Measurements from ENCODE around the gene PTPN11. TPM values are rescaled to one million over a fixed set of nuclear protein-coding genes. Genes with fewer than 3 reads are reported as not detected.

Gene PTPN11
- 99.1 and 126 TPM in 2 replicates for total RNA-seq
- 122 and 129 TPM in 2 replicates for polyA plus RNA-seq
- polyA plus RNA-seq (2012), result 78.6 and 83.5 TPM in 2 replicates
- 23.5 and 31.3 TPM in 2 replicates for polyA minus RNA-seq (ENCODE audit: low replicate concordance)

- peak within 1 kb of the TSS; percentile 78 to 93 (median 87) for H3K4me3 ChIP-seq (replicated peaks in 1 of 4; ENCODE audit: control extremely low read depth in 1 of 4, insufficient read depth in 1 of 4, low read depth in 3 of 4, low read length in 4 of 4)
- H3K9ac ChIP-seq (ENCODE audit: insufficient read depth, low read length), result peak within 1 kb of the TSS; percentile 99
- TF ChIP-seq CTCF (conservative IDR thresholded peaks at IDR 0.05 in 1 of 2, IDR thresholded peaks at IDR 0.05 in 1 of 2; ENCODE audit: low read depth in 1 of 2, low read length in 2 of 2) (peak in 1 of 2 donors; percentile 35), EZH2 (IDR thresholded peaks at IDR 0.05; ENCODE audit: low read length, missing control alignments) (no peak)
- H3K9me3 ChIP-seq (ENCODE audit: control insufficient read depth, insufficient read depth, low read depth, low read length), result no peaks in the 10 kb centered on the region
- H3K27ac ChIP-seq (ENCODE audit: insufficient read depth, low read length), result peak within 1 kb of the TSS; percentile 92
- DNase-seq (ENCODE audit: low read depth in 2 of 2), result peak; percentile 73 to 80
- H3K36me3 ChIP-seq (ENCODE audit: control insufficient read depth, insufficient read depth, low read length), result no peaks in the 10 kb centered on the region
- peaks cover 45% of the 10 kb centered on the region for H3K79me2 ChIP-seq (ENCODE audit: control insufficient read depth, insufficient read depth, low read length)
- peak within 1 kb of the TSS; percentile 81 for H2AFZ ChIP-seq (ENCODE audit: low read length)
- H3K4me2 ChIP-seq (ENCODE audit: extremely low read depth, insufficient read depth, low read length), result peak within 1 kb of the TSS; percentile 87
- peaks cover 4% of the 10 kb centered on the region for H3K4me1 ChIP-seq (ENCODE audit: control insufficient read depth, extremely low read depth, insufficient read depth, low read length)
- no peaks in the 10 kb centered on the region for H3K27me3 ChIP-seq (ENCODE audit: control insufficient read depth, insufficient read depth, low read length)
- no peaks in the 10 kb centered on the region for H4K20me1 ChIP-seq (ENCODE audit: control insufficient read depth, extremely low read depth, insufficient read depth, low read length)
Observed at GRCh38 chr12:112418608-112419296, at the start of gene PTPN11. Gene PTPN11 (plus strand): TSS chr12:112418947. CDS start chr12:112419112, 165 bp downstream.

- no peaks in the 10 kb centered on the region for H3K9me3 ChIP-seq (ENCODE audit: control insufficient read depth, insufficient read depth, low read depth, low read length)
- H3K4me3 ChIP-seq (replicated peaks in 1 of 4; ENCODE audit: control extremely low read depth in 1 of 4, insufficient read depth in 1 of 4, low read depth in 3 of 4, low read length in 4 of 4), result no peak overlapping the region
- H3K4me1 ChIP-seq (ENCODE audit: control insufficient read depth, extremely low read depth, insufficient read depth, low read length), result no peaks in the 10 kb centered on the region
- H3K27me3 ChIP-seq (ENCODE audit: control insufficient read depth, insufficient read depth, low read length), result no peaks in the 10 kb centered on the region
- no peak for TF ChIP-seq EZH2 (IDR thresholded peaks at IDR 0.05; ENCODE audit: low read length, missing control alignments)
- peak; percentile 22 to 34 for DNase-seq (ENCODE audit: low read depth in 2 of 2)
- no peaks in the 10 kb centered on the region for H4K20me1 ChIP-seq (ENCODE audit: control insufficient read depth, extremely low read depth, insufficient read depth, low read length)
- no peak overlapping the region for H3K4me2 ChIP-seq (ENCODE audit: extremely low read depth, insufficient read depth, low read length)
- H3K36me3 ChIP-seq (ENCODE audit: control insufficient read depth, insufficient read depth, low read length), result no peaks in the 10 kb centered on the region
- H3K9ac ChIP-seq (ENCODE audit: insufficient read depth, low read length), result no peak overlapping the region
- H3K79me2 ChIP-seq (ENCODE audit: control insufficient read depth, insufficient read depth, low read length), result peaks cover 38% of the 10 kb centered on the region
- no peak overlapping the region for H2AFZ ChIP-seq (ENCODE audit: low read length)
- H3K27ac ChIP-seq (ENCODE audit: insufficient read depth, low read length), result no peak overlapping the region
Observed at GRCh38 chr12:112370199-112370598, 48.5 kb upstream of the PTPN11 start.

GRCh38 chr12:112370868-112371510 lies 47.8 kb upstream of the PTPN11 start:
- Histone ChIP-seq H3K9ac (ENCODE audit: insufficient read depth, low read length) (no peak overlapping the region), H3K79me2 (ENCODE audit: control insufficient read depth, insufficient read depth, low read length) (peaks cover 36% of the 10 kb centered on the region), H3K27me3 (ENCODE audit: control insufficient read depth, insufficient read depth, low read length) (no peaks in the 10 kb centered on the region)

More at GRCh38 chr12:112370868-112371510, 47.8 kb upstream of the PTPN11 start:
- H3K9me3 ChIP-seq (ENCODE audit: control insufficient read depth, insufficient read depth, low read depth, low read length), result no peaks in the 10 kb centered on the region
- TF ChIP-seq EZH2 (IDR thresholded peaks at IDR 0.05; ENCODE audit: low read length, missing control alignments), result no peak
- no peak for TF ChIP-seq CTCF (conservative IDR thresholded peaks at IDR 0.05 in 1 of 2, IDR thresholded peaks at IDR 0.05 in 1 of 2; ENCODE audit: low read depth in 1 of 2, low read length in 2 of 2)
- no peaks in the 10 kb centered on the region for H4K20me1 ChIP-seq (ENCODE audit: control insufficient read depth, extremely low read depth, insufficient read depth, low read length)
- H3K4me1 ChIP-seq (ENCODE audit: control insufficient read depth, extremely low read depth, insufficient read depth, low read length), result no peaks in the 10 kb centered on the region
- no peak overlapping the region for H3K27ac ChIP-seq (ENCODE audit: insufficient read depth, low read length)
- H2AFZ ChIP-seq (ENCODE audit: low read length), result no peak overlapping the region
- DNase-seq (ENCODE audit: low read depth in 2 of 2), result no peak
- no peak overlapping the region for H3K4me3 ChIP-seq (replicated peaks in 1 of 4; ENCODE audit: control extremely low read depth in 1 of 4, insufficient read depth in 1 of 4, low read depth in 3 of 4, low read length in 4 of 4)
- no peaks in the 10 kb centered on the region for H3K36me3 ChIP-seq (ENCODE audit: control insufficient read depth, insufficient read depth, low read length)
- H3K4me2 ChIP-seq (ENCODE audit: extremely low read depth, insufficient read depth, low read length), result no peak overlapping the region

Data from fibroblast of lung (primary cell).